H1 (cell line): Measurements from ENCODE around the gene WRAP53.

Experiments
- CTCF ChIP-seq, 3 experiments: IDR thresholded peaks; 1 replicate in 2 of 3; 2 replicates in 1 of 3; pipeline versions ENCODE4 v1.5.1 to v1.6.1; 2011; ENCODE audit warnings: low read length in 3 of 3, mild to moderate bottlenecking in 3 of 3, inconsistent platforms in 2 of 3, low read depth in 1 of 3, moderate library complexity in 1 of 3; ENCODE audit not compliant: insufficient read depth in 1 of 3; ENCODE audit errors: control extremely low read depth in 1 of 3
- NRF1 ChIP-seq: IDR thresholded peaks from 2 replicates; pipeline ENCODE4 v1.6.1; 2011; ENCODE audit warnings: mild to moderate bottlenecking, low read depth, low read length, improper control_type of control experiment
- SUZ12 ChIP-seq: fragments of 200-600 bp; sonication (generic); IDR thresholded peaks from 2 replicates; pipeline ENCODE4 v1.6.1; 2012; ENCODE audit warnings: mild to moderate bottlenecking, inconsistent platforms, low read length, moderate library complexity, mixed read lengths

GRCh38 chr17:7701681-7702080 lies 13.4 kb downstream of the WRAP53 start:
- TF ChIP-seq NRF1 (no peak), SUZ12 (no peak), CTCF (IDR thresholded peaks at IDR 0.05; ENCODE audit: control extremely low read depth in 1 of 3, insufficient read depth in 1 of 3, low read depth in 1 of 3, low read length in 3 of 3) (no peak)
